Effector CD8-positive, alpha-beta T cell (primary cell): ENCODE results near the gene PRSS33.
A peak's percentile ranks its signal among the peaks of the same experiment; 100 is the strongest.

Experiments
- DNase-seq: peaks from one replicate; lab custom pipeline; 2025; lab: John Stamatoyannopoulos, UW

The PRSS33 gene

GRCh38 chr16:2763173-2763572 lies 24.2 kb downstream of the PRSS33 start:
- no peak for DNase-seq

- no peak for DNase-seq
Measured at GRCh38 chr16:2762711-2763110, 24.6 kb downstream of the PRSS33 start.

GRCh38 chr16:2761886-2762583 lies 25.3 kb downstream of the PRSS33 start:
- DNase-seq = no peak

GRCh38 chr16:2761472-2761871 lies 25.9 kb downstream of the PRSS33 start:
- no peak for DNase-seq

GRCh38 chr16:2757344-2757743 lies 30.0 kb downstream of the PRSS33 start:
- DNase-seq = no peak

- DNase-seq = no peak
Measured at GRCh38 chr16:2756288-2757015, 30.9 kb downstream of the PRSS33 start.

- no peak for DNase-seq
Measured at GRCh38 chr16:2755158-2755557, 32.2 kb downstream of the PRSS33 start.

GRCh38 chr16:2753733-2754020 lies 33.7 kb downstream of the PRSS33 start:
- DNase-seq = no peak

- peak; percentile 66 for DNase-seq
Measured at GRCh38 chr16:2752850-2753732, 34.3 kb downstream of the PRSS33 start.

GRCh38 chr16:2752035-2752849 lies 35.1 kb downstream of the PRSS33 start, which contains the start of gene SRRM2:
TSS of gene SRRM2 (plus strand) at chr16:2752638. CDS start at chr16:2756365, 3,727 bp downstream.
- peak; percentile 91 for DNase-seq

GRCh38 chr16:2751577-2752034 lies 35.8 kb downstream of the PRSS33 start:
- no peak for DNase-seq

GRCh38 chr16:2749936-2750335 lies 37.4 kb downstream of the PRSS33 start:
- no peak for DNase-seq

- no peak for DNase-seq
Measured at GRCh38 chr16:2749476-2749875, 37.9 kb downstream of the PRSS33 start.

- no peak for DNase-seq
Measured at GRCh38 chr16:2748757-2749455, 38.5 kb downstream of the PRSS33 start.

- DNase-seq = no peak
Measured at GRCh38 chr16:2745961-2746360, 41.4 kb downstream of the PRSS33 start.

GRCh38 chr16:2745116-2745890 lies 42.1 kb downstream of the PRSS33 start:
- no peak for DNase-seq

GRCh38 chr16:2744711-2745110 lies 42.6 kb downstream of the PRSS33 start:
- no peak for DNase-seq

GRCh38 chr16:2743007-2743810 lies 44.2 kb downstream of the PRSS33 start:
- DNase-seq = no peak

- DNase-seq = no peak
Measured at GRCh38 chr16:2742323-2743006, 44.9 kb downstream of the PRSS33 start.
